Stimulated activated CD8-positive, alpha-beta memory T cell treated with anti-CD3 and anti-CD28 coated beads, Interleukin-12 subunit alpha, Interleukin-12 subunit beta, amount 100 ng/mL, for 24 hours (primary cell): Measurements from ENCODE around the gene CEP126.
"Not testable (repeated sequence)": the region's sequence is repeated elsewhere in the genome, so short reads cannot be mapped to it uniquely, and the experiment has no call there.

Experiments used
- DNase-seq: peaks from one replicate; pipeline ENCODE4 v3.0.0-alpha.2; 2020; ENCODE audit errors: extremely low read depth

CEP126 gene

DNA sequence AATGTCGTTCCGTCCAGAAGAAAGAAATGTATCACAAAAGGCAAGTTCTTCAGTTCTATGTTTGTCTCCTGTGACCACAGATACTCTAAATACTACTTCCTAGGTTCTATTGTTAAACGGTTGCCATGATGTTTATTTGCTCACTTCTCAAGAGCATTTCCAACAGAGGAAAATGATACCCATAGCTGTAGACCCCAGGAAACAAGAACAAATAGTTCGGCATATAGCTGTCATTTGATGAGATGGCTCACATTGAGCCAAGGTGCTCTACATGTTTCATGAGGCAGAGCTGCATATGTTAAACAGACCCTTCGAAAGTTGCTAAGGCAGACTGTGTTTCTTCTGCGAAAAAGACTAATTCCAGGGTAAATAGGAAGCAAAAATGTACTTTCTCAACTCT, 16.9 kb downstream of the CEP126 start:
- no peak for DNase-seq

DNA sequence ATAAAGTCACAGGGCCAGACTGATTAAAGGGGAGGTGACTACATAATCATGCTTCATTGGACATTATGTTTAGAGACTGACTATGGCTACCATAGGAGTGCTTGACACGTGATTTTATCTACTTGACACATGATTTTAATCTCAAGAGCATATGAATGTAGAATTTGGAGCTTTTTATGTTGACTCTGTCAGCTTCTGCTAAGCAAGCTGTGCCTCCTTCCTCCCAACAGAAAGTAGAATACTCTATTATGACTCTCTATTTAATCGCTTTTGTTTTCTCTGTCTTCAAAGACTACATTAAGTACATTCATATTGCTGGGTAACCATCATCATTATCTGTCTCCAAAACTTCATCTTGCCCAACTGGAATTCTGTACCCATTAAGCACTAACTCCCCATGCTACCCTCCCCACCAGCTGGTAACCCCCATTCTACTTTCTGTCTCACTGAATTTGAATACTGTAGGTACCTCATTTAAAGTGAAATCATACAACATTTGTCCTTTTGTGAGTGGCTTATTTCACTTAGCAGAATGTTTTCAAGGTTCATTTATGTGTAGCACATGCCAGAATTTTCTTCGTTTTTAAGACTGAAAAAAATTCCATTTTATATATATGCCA, 26.2 kb downstream of the CEP126 start:
- no peak for DNase-seq

DNA sequence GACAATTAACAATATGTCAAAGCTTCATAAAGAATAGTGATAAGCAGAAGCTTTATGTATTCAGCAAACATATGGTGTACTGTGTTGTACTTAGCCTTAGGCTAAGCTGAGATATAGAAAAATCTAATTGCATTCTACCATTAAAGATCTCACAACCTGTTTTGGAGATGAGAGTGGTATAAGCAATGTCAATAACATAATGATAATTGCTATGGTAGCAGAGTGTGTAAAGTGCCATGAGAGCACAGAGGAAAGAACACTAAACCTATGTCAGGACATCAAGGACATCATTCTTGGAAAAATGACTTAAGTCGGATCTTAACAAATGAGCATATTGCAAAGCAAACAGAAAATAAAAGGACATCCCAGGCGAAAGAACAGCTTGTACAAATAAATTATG, 30.1 kb downstream of the CEP126 start:
- no peak for DNase-seq

DNA sequence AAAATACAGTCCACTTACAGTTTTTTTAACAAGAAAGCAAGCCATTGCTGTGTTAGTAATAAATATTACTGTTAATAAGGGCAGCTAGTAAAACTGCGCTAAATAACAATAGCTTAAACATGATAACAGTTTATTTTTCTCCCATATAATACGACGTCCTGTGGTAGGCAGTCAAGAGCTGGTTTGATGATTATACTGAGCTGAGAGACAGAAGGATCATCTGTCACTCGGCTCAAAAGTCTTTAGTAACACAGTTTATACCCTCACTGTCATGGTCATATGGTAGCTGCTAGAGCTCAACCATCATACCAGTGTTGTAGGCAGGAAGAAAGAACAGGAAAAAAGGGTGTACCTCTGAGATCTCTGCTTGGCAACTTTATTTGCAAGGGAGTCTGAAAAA, 30.6 kb downstream of the CEP126 start:
- DNase-seq: no peak

DNA sequence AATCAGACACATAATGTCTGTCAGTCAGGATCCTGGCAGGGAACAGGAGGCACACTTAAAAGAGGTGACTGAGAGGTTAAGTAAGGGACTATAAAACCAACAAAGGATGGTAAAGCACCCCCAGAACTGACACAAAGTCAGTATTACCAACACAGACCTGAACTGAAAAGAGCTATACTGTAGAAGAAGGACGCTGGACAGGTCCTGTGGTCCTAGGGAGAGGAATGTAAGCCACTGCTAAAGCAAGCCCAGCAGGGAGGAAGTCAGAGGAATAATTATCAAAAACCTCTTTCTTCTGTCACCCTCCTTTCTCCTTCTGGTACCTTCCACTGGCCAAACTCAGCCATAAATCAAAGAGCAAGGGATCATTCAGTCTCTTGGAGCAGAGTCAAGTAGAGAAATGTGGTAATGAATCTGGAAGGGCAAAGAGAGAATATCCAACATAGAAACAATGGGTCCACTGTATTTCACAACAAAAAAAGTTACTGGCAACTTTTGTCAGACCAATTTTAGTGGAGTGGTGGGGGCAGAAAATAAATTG, 34.9 kb downstream of the CEP126 start:
- no peak for DNase-seq

DNA sequence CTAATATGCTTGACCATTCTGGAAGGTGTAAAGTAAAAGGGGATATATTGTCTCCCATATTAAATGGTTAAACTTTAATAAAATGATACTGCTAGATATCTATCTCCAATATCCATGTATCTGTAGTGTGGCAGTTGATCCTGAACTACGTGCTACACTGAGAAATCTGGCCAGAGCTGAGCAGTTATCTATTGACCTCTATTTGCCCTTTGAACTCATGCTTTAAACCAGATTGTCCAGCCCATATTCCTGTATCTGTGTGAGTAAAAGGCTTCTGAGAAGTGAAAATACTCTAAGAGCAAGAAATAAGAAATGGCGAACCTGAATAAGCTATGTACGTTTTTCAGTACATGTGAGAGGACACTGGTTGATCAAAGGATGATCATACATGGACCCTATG, 40.5 kb downstream of the CEP126 start:
- no peak for DNase-seq

DNA sequence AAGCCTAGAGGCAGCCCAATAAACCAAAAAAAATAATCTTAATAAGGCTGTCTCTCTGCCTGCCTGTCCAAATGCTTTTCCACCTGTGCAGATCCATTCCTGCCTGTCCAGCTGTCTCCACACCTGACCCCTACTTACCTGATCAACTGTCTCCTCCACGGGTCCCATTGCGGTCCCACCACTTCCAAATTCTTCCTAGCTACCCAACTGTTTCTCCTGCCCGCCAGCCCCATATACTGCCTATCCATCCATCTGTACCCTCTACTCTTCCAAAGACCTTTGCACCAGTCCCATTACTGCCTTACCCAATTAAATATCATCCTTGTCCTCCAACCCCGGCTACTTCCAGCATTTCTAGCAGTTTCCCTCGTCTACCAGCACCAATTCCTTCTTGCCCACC, 40.9 kb downstream of the CEP126 start:
- DNase-seq: no peak

DNA sequence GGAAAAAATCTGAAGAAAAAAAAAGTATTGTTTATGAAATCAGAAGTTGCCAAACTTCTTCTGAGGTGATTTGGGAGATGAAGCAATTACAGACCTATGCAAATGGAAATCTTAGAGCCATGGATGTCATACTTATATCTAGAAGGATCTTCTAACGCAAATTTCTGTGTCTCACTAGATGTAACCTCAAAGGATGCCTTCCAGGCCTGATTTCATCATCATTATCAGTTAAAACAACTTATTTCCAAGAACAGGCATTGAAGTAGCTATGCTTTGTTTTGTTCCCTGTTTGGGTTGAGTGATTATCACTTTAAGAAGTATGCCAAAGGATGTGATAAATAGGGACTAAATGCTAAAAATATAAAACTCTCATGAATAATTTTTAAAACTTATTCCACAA, 45.4 kb downstream of the CEP126 start:
- no peak for DNase-seq

DNA sequence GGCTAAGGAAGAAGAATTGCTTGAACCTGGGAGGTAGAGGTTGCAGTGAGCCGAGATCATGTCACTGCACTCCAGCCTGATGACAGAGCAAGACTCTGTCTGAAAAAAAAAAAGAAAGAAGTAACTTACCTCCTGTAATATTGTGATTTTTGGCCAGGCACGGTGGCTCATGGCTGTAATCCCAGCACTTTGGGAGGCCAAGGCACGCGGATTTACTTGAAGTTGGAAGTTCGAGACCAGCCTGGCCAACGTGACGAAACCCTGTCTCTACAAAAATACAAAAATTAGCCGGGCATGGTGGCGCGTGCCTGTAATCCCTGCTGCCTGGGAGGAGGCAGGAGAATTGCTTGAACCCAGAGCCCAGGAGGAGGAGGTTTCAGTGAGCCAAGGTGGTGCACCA, 49.4 kb downstream of the CEP126 start:
- DNase-seq: not testable (repeated sequence)

DNA sequence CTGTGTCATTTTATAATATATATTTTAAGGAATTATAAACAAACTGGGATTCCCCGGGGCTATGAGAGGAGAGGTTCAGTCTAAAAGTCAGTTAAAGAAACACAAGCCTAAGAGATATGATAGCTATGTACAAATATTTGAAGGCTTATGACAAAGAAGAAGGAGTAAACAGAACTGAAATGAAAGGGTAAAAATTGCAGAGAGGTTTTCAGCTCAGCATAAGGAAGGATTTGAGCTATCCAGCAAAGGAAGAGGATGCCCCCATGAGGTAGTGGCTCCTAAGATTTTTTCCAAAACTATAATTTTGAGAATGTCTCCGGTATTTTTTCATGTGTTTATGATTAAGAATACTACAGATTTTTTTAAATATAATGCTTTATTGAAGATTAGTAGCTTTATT, 59.4 kb downstream of the CEP126 start:
- DNase-seq: no peak

DNA sequence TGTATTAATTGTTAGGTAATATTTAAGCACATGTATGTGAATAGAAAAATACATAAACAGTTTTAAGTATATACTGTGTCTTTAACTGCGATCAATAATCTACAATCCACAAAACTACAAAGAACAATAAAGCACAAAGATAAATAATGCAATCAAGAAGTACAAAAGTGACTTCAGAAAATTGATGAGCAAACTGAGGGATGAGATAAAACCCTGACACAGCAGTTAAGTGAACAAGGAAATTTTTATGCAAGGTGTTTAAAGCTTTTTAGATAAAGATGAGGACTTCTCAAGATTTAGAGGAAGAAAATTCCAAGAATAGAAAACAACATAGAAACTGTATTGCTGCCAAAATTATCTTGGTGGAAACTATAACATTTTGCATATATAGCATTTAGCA, 60.0 kb downstream of the CEP126 start:
- DNase-seq: no peak

DNA sequence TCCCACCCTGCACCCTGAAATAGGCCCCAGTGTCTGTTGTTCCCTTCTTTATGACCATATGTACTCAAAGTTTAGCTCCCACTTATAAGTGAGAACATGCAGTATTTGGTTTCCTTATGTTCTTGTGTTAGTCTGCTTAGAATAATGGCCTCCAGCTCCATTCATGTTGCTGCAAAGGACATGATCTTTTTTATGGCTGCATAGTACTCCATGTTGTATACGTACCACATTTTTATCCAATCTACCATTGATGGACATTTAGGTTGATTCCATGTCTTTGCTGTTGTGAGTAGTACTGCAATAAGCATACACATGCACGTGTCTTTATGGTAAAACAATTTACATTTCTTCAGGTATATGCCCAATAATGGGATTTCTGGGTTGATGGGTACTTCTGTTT, 60.9 kb downstream of the CEP126 start:
- no peak for DNase-seq

DNA sequence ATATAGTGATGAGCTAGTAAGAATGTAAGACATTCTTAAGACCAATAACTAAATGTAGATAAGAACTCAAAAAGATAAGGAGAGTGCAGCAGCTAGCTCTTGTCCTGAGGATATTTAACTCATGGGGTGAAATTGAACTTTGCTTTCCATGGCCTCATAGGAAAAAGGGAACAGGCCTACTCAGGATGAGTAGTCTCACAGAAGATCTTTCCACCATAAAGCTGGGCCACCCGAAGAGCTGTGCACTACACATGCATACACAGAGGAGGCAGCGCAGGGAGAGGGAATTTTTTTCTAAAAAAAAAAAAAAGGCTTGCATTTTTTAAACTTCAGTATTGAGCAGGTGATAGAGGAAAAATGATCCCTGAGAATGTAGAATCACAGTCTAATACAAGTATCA, 72.6 kb downstream of the CEP126 start:
- no peak for DNase-seq

DNA sequence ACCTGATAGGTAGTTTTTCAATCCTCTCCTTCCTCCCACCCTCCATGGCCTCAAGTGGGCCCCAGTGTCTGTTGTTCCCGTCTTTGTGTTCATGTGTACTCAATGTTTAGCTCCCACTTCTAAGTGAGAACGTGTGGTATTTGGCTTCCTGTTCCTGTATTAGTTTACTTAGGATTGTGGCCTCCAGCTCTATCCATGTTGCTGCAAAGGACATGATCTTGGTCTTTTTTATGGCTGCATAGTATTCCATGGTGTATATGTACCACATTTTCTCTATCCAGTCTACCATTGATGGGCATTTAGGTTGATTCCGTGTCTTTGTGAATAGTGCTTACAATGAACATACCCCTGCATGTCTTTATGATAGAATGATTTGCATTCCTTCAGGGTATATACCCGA, 78.4 kb downstream of the CEP126 start:
- DNase-seq: no peak

DNA sequence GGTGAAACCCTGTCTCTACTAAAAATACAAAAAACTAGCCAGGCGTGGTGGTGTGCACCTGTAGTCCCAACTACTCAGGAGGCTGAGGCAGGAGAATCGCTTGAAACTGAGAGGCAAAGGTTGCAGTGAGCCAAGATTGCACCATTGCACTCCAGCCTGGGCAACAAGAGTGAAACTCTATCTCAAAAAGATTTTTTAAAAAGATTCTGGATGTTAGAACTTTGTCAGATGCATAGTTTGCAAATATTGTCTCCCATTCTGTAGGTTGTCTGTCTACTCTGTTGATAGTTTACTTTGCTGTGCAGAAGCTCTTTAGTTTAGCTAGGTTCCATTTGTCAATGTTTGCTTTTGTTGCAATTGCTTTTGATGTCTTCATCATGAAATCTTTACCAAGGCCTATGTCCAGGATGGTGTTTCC, 79.3 kb downstream of the CEP126 start:
- not testable (repeated sequence) for DNase-seq

DNA sequence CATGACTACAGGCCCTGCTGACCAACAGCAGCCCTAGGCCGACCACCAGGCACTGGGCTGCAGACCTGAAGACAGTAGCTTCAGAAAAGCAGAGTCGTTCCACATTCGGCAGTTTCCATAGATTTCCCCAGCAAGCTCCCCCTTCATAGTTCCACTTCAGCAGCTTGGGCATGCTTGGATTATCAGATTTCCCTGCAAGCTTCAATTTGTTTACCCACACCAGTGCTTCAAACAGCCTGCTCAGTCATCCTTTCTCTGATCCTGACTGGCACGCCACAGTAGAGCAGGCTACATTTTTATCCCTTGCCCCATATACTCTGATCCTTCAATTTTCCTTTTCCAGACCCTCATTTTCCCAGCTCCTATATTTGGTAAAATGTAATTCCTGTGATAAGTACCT, 81.3 kb downstream of the CEP126 start:
- DNase-seq: no peak

DNA sequence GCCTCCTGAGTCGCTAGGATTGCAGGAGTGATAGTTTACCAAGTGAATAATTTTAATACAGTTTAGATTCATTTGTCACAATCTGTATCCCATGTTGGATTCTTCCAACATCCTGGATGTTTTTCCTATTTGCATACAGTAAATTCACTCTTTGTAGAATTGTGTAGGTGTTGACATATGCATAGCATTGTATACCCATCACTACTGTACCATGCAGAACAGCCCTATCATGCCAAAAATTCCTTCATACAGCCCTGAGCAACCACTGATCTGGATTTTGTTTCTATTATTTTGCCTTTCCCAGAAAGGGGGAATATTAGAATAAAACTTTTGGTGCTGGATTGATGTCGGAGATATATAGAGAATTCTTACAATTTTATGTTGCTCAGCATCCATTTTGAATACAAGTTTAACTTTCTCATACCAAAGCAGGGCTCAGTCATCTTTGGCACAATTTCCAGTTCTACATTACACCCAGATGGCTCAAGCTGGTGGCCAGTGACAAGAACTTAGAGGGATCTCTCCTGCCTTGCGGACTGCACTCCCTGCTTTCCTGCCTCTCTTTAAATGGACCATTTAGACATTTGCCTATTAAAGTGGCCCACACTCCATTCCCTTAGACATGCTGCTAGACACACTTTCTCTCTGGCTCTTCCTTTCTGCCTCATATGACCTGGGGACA, 87.0 kb downstream of the CEP126 start:
- DNase-seq: no peak

DNA sequence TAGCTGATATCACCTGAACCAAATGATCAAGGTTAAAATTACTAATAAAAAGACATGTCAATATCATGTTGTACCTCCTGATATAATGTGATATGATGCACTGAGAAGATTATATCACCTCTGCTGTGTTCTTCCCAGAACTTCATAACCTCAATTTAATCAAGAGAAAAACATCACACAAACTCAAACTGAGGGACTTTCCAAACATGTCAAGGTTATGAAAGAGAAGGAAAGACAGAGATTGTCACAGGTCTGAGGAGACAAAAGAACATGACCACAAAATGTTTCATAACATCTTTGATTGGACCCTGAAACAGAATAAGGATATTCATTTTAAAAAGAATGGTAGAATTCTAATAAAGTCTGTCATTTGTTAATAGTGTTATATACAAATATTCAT, 89.4 kb downstream of the CEP126 start:
- no peak for DNase-seq

DNA sequence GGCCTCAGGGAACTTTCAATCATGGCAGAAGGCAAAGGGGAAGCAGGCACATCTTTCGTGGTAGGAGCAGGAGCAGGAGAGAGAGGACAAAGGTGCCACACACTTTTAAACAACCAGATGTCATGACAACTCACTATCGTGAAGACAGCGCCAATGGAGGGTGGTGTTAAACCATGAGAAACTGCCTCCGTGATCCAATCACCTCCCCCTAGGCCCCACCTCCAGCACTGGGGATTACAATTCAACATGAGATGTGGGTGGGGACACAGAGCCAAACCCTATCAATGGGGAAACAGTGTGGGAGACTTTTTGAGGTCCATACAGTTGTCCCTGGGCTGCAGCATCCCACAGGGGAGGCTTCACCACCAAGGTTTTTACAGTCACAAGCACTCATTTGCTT, 90.5 kb downstream of the CEP126 start:
- DNase-seq: no peak

DNA sequence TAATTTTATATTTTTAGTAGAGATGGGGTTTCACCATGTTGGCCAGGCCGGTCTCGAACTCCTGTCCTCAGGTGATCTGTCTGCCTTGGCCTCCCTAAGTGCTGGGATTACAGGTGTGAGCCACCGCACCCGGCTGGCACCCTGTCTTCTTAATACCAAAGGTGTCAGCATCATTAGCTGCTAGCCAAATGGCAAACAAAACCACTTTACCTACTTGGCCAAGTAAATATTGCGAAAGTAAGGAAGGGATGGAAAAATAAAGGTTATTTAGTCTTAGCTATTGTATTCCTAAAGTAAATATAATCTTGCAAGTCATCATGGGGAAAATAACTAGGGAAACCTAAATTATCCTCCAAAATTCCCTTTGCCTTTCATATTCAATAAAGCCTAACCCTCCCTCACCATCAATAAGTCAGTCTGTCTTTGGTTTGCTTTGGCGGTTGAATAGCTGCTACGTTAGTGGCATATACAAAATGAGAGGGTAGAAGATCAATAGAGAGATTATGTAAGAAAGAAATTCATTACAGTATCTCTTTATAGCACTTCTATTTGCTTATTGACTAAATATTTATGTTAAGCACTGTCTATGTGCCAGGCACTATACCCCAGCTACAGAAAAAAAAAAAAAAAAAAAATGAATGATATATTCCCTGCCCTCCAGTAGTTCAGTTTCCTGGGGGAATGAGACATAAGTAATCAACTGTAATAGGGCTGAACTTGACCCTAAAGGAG, 92.2 kb downstream of the CEP126 start:
- DNase-seq: no peak

DNA sequence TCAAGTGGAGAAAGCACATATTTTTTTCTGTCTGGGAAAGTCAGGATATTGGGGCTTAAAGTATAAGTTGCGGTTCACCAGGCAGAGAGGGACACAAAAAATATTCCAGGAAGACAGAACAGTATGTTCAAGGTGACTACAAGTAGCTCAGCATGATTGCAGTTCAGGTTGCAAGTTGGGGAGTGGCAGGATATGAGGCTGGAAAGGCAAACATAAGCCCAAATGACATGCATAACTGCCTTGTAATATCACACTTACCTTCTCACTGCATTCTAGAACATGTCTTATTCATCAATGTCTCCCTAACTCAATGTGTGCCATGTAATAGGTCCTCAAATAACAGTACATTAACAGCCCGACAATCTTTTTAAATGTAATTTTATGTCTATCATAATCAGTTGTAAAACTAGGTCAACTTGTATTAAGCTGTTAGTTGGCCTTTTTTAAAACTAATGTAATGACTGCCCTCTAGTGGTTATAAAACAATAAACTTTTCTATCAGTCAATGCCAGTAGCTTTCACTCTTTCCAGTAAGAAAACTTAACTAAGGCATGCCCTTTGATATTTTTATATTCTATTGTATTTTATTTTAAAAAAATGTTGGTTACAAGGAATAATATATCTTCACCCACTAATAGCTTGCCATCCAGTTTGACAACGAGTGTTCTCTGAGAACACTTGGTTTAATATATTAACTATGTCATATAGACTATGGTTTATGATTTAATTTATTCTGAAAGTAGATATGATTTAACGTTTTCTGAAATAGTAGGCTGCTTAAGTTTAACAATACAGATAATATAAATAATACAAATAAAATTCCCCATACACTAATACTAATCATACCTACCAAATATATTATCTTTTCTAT, 93.0 kb downstream of the CEP126 start:
- DNase-seq: no peak
